Activated CD4-positive, alpha-beta T cell treated with anti-CD3 and anti-CD28 coated beads, Interleukin-2, amount 50 U/mL, for 48 hours (primary cell): ENCODE data around the gene CXCL14.
A peak's percentile ranks its signal among the peaks of the same experiment; 100 is the strongest.

ENCODE experiments used
- DNase-seq, 2 experiments: peaks; one replicate each; pipeline ENCODE4 v3.0.0-alpha.2; 2020

CXCL14 gene

DNA sequence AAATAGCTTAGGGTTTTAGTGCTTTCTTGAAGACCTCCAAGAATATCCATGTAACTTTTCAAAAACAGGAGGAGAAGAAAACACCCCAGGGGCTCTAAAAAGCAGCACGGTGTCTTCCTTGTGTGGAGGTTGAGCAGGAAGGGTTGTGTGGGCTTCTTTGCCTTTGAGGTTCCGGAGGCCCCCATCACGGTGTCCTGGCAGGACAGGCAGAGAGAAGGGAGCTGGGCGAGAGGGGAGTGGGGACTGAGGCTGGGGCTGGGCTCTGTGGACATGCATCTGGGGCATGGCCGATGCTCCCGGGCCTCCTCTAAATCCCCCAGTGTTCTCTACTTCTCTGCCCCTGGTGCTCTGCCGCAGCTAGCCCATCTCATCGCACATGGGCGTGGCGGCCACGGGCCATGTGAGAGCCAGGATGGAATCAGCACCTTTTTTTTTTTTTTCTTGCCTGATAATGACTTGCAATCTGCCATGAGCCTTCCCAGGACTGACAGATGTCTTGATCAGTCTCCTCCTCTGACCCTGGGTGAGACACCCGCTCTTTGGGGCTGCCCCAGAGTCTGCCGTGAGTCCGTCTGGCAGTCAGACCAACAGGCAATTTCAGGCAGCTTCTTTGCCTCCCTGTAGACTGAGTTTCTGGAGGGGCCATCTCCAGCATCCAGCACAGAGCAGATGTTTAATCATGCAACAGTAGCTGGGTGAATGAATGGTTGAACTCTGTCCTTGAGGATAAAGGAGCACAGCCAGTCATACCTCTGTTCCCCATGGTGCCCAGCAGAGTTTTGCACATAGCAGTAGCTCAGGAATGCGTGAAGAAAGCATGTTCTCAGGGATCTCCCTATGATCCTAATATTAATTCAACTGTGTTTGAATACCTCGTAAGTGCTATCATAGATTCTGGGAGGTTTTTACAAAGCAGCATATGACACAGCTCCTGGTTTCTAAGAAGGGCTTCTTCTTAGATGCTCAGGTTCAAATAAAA lies 12.1 kb downstream of the CXCL14 start:
- no peak for DNase-seq

DNA sequence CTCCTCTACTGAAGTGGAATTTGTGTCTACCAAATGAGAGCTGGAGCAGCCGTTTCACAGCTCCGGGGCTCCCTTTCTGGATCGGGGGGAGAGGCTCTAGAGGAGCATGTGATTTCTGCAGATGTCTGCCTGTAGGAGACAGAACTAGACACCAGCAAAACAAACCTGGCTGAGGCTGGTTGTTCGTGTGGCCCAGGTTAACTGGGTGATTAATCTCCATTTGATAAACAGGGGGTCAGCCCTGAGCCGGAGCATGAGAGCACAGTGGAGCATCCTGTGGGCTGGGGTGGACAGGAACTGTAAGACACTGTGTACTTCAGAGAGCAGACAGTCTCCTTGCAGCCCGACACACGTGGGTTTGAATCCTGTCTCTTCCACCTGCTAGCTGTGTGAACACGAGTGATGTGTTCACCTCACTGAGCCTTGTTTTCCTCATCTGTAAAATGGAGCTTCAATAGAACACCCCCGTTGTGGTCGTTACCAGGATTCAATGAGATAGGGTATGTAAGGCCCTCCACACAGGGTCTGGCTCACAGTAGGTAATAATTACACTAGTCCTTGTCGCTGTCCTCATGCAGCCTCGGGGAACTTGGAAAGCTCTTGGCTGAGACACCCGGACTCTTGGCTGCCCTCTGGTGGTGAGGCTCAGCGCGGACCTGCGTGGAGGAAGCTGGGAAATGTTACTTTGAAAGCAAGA lies 12.9 kb downstream of the CXCL14 start:
- DNase-seq, result peak; percentile 78 to 85

DNA sequence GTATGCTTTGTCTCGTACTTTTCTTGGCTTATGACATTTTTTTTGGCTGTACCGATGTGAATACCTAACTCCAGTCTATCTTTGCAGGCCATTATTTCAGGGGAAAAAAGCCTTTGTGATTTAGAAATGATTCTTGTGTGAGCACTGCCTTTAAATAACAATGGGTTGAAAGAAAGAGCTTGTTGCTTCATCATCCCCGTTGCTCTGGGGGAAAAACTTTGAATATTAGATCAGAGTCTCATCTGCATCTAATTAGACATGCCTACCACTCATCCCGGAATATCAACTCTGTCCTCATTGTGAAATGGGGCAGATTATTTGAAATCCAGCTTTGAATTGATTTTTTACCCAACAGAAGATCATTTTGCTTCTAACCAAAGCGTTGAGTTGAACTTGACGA lies 13.5 kb downstream of the CXCL14 start:
- DNase-seq, result no peak

DNA sequence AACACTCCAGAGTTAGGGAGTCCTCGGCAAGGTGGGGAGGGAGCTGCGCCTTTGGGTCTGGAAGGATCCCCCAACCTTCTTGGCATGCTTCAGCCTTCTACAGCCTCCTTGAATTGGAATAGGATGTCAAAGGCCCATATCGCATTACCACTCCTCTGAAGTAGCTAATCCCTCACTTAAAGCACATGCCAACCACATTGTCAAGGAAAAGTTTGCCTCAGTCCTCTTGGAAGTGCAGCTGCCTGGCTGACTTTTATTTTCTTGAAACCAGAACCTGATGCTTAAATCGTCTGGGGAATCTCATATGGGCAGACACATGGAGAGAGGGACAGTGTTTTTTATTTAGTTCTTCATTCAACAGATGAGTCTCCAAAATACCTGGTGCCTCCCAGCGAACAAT lies 14.5 kb downstream of the CXCL14 start:
- no peak for DNase-seq

DNA sequence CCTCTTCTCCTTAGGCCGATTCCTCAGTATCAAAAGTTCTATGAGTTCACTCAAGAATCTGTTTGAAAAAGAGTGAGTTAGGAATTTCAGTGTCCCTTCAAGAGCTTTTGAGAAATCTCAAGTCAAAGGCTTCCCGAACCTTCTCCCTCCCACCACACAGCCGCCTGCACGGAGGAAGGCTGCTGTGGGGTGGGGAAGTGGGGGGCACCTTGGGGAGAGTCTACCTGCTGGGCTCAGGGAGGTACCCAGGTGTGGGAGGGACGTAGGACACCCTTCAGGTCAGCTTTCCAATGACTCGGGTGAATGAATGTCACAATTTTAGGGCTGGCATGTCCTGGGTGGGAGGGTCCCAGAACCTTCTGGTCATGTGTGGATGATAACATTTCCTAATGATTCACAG lies 17.5 kb downstream of the CXCL14 start:
- no peak for DNase-seq

DNA sequence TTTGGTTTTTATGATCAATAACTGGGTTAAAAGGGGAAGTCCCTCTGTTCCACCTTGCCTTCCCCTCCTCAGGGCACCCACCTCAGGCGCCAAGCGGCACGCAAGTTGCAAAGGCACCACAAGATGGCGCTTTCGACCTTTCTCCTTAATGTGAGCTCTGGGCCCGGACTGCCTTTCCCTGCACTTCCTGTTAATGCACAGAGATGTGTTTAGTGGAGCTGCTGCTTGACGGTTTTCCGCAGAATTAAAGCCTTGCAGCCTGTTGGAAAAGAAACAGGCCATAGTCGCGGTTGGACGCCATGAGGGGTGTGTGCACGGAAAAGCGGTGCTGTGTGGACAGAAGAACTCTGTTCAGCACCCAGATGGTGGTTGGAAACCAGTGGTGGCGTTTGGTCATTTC lies 17.9 kb downstream of the CXCL14 start:
- peak; percentile 81 to 86 for DNase-seq

DNA sequence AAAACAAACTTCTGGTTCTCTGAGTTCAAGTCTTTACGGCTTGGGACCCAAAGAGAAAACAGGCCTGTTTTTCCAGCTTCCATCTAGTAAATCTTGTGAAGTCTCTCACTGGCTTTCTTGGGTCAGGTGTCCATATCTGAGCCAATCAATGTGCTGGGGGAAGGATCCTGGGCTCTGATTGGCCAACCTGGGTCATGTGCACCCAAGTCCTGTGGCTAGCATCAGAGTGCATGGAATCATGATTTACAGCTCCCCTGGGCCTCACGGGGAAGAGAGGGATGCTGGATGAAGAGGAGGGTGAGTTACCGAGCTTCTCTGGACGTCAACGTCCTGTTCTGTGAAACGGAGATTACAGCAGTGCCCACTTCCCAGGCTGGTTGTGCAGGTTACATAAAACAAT lies 19.4 kb downstream of the CXCL14 start:
- no peak for DNase-seq

DNA sequence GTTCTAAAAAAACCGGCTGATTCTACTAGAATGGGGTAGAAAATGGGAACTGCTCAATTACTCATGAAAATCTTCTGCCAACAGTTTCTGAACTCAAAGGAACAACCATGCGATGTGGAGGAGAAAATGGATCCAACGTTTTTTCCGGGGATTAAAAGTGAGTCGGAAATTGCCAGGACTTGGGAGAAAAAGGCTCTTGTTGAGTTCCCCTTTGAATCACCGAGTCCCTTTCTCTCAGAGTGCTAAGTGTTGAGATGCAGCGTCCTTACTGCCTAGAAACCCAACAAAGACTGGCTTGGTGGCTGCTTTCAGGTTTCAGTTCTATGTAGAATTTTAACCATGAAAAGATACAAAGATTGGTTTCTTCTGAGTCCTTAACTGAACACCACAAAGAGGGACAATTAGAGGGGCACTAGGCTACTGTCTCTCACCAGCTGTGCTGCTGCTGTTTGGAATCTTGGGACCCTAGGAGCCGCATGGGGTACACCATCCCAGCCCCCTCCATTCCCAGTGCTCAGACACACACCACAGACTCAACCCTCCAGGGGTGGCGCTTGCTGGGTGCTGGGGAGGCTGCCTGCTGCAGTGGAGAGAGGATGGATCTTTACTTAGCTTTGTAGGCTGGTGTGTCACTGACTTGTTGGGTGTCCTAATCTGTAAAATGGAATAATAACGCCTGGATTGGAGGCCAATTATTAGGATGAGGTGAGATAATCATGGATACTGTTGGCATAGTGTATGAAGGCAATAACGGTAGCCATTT lies 21.5 kb downstream of the CXCL14 start:
- DNase-seq, result no peak

DNA sequence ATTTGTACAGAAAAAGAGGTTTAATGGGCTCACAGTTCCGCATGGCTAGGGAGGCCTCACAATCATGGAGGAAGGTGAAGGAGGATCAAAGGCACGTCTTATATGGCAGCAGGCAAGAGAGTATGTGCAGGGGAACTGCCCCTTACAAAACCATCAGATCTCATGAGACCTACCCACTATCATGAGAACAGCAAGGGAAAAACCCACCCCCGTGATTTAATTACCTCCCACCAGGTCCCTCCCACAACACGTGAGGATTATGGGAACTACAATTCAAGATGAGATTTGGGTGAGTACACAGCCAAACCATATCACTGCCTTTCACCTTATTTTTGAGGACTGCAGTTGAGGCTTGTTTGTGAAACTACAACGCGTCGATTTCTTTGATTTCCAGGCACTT lies 22.2 kb downstream of the CXCL14 start:
- DNase-seq, result no peak

DNA sequence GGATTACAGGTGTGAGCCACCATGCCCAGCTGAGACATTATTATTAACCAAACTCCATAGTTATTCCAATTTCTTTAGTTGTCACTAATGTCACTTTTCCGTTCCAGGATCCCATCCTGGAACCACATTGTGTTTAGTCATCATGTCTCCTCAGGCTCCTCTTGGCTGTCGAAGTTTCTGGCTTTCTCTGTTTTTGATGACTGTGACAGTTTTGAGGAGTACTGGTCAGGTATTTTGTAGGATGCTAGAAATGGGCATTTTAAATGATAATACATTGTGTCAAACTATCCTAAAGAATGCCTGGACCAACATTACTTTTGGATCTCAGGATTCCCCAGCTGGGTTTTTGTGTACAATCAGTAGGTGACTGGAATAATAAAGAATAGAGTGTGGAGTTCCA lies 23.3 kb downstream of the CXCL14 start:
- no peak for DNase-seq

DNA sequence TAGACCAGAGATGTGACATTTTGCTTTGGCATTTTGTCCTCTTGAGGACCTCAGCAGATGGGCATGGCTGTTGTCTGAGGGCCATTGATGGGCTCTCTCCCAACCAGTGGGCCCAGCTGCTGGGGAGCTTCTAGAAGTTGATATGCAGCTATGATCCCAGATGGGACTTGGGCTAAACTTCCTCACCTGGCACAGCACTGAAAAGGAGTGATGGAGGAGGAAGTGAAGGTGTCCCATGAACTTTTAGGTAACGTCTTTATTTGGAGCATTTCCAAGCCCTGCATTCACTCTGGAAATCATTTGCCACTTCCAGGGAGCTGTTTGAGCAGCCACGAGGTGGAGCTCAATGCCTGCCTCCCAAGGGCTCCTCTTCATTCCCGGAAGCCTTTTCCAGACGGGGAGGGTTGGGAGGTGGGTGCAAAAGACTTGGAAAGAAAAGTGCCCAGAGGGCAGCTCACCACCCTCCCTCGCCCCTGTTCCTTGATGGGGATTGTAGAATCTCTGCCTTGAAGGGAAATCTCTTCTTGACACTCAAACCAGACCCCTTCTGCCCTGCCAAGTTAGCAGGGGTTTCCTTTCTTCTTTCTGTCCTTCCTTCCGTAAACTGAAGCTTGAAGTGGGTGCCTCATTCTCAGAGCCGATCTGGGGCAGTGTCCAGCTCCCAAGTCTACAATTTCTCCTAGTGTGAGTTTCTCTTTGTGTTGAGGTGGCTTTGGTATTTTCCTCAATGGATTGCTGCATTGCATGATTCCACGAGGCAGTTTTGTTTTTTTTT lies 24.9 kb downstream of the CXCL14 start:
- DNase-seq, result no peak

DNA sequence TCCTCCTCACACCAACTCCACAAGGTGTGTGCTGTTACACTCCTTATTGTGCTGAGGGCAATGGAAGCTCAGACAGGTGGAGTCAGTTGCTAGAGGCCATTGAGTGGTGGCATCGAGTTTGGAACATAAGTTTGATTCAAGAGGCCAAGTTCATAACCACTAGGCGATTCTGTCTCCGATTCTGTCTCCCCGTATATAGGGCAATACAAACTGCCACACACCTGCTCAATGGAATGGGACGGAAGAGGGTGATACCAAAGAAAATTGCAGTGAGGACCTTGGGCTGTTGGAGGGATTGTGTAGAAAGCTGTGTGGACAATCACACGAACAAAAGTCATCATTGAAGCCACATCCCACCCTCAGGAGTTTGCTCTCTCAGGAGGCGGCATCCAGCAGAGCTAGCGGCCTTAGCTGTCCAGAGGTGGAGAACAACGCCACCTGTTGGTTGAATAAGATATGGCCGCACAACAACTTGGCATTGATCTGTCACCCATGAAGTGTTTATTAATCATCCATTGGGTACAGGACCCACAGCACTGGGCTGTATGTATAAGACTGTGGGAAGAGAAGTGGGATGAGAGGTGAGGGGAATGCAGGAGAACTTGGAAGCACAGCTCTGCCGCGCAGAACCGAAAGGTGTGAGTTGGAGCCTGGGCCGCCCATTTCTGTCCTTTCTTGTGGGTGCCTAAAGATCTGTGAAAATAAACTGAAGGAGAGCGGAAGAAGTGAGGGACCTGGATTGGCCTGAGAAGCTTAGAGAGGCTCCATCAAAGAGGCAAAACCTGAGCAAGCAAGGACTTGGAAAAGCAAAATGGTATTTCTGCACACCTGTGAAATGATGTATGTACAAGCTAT lies 27.0 kb downstream of the CXCL14 start:
- DNase-seq, result peak; percentile 69 to 70

DNA sequence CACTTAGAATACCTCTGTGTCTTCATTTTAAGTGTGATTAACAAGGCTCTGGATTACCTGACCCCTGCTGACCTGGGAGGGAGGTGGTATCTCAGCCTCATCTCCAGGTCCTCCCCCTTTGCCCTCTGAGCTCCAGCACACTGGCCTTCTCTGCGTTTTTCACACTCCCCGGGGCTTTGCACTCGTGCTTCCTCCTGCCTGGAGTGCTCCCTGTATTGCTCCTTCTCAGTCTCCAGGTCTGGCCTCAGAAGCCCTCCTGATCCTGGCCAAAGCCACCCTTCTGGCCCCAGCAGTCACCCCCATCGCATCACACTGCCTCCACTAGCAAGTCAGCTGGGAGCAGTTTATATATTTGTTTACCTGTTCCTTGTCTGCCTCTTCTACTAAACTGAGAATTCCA lies 29.4 kb downstream of the CXCL14 start:
- no peak for DNase-seq

DNA sequence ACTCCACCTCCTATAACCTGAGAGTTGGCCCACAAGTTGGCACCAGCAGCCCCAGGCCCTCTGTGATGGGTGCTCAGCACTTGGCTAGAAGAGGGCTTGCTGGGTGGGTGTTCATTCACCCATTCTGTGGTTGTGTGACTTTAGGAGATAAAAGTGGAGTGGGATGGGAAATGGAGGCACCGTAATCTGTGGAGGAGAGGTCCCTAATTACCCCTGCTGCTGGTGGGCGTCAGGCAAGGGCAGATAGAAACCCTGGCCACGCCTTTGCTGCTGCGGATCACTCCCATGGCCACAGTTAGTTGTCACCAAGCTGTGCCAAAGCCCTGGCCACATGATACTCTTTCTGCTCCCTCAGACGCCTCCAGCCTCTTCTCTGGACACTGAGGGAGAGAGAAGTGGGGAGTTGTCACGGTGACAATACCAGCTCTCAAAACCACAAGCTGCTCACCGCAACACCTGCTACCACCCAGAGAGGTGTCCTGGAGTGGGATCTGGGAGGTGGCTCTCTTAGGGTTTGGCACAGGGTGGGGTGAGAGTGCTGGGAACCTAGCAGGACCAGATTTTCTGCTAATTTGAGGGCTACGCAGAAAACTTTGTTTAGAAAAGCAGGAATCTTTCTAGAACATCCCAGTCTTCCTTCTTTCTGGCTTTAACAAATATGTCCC lies 31.1 kb downstream of the CXCL14 start:
- DNase-seq, result no peak

DNA sequence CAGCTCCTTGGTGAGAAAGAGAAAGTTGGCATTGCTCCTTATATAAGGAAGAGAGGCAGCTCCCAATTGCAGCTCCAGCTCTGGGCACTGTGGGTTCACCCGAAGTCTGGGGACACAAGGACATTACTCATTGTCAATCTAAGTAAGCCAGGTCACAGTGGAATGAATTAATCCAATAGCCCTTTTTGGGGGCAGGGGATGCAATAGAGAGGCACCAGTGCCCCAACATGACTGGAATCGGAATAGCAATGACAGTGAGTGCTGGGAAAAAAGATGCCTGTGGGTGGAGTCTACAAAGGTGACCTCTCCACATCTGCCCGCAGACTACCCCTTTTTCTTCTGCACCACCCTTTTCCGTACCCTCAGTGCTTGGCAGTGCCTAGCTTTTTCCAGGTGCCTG lies 31.9 kb downstream of the CXCL14 start:
- no peak for DNase-seq

DNA sequence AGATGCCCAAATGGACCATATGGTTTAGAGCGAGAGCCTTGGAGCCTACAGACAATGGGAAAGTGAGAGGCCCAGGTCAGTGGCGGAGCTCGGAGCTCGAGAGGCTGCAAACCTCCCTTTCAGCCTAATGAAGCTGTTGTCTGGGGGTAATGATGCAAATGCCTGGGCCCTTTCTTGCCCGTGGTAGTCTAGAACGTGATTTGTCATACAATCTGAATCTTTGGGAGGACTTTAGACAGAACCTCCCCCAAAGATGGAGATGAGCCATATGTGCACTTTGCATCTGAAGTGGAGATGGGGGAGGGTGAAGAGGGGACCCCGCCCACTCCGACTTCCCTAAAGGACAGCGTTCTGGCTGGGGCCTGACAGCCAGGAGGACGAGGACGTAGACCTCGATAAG lies 32.7 kb downstream of the CXCL14 start:
- DNase-seq, result no peak

DNA sequence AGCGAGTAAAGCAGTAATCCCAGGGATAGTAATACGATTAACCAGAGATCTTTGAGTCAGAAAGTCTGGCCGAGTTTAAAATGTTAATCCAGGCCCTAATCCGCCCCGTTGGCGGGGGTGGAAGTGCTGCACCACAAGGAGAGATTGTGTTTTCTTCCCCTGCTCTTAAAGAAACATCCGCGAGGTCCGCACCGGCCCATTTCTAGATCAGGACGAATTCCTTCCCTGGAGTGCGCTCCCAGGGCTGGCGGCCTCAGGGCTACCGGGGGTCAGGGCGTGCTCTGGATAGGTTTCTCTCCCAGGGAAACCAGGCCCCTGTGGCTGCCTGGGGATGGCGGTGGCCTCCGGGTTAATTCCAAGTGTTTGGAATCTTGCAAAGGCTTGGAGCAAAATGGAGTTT lies 33.7 kb downstream of the CXCL14 start:
- no peak for DNase-seq

DNA sequence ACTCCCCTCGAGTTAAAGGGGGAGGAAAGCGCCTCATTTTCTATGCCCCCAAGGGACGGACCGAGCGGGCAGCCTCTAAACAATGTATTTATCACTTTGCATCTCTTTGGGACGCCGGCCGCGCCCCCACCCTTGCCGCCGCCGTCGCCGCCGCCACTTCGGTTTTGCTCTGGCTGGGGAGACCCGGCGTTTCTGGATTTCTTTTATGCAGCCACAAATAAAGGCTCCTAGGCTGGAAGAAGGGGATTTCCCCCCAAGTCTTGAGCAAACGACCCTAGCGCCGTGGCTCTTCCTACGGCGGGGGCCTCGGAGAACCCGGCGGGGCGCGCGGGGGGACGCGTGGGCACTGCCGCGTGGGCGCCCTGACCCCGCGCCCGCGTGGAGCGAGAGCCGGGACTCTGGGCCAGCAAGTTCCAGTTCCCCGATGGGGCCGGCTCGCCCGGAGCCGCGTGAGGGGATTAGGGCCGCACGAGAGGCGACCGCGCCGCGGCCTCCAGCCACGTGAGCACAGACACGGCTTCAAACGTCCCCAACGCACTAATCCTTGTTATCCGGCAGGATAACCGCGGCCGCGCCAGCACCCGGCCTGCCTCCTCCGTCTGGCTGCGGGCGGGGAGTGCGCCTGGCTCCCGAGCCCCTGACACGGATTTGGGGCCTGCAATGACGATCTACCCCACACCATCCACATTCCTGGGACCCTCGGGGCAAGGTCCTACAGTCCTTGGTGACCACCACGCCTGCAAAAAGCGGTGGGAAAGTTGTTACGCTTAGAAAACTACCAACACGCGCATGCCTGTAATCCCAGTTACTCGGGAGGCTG lies 35.1 kb downstream of the CXCL14 start:
- no peak for DNase-seq

DNA sequence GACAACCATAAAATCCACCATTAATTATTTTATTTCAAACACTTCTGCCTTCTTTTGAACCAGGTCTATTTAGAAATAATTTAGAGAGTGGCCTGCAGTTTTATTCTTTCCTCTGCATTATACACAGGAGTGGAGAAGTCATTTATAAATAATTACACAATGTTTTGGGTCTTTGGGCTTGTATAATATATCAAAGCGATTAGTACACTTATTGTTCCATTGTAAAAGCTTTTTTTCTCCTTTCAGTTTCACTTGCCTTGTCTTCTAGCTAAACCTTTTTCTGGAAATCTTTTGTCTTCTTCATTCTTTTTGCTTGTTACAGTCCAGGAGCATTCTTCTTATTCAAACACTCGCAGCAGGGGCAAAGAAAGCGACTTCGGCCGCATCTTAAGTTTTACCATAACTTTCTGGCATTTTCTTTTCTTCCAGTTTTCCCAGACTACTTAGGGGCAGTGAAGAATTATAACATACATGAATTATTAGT lies 35.7 kb downstream of the CXCL14 start:
- no peak for DNase-seq
